RWPE1 (cell line): ENCODE data around the gene ADGRB2.

Experiments used
- CTCF ChIA-PET: fragments of 350-600 bp; sonication (Branson Sonifier 250); formaldehyde crosslinking; extraction: SDS; loops from one replicate; lab custom pipeline; 2021; lab: Yijun Ruan, JAX
- POLR2A ChIA-PET: fragments of 400-600 bp; formaldehyde crosslinking; extraction: SDS; loops from one replicate; lab custom pipeline; 2020; ENCODE audit warnings: antibody characterized with exemption; ENCODE audit not compliant: low non-redundant PET; lab: Yijun Ruan, JAX
- DNase-seq: peaks from one replicate; pipeline ENCODE4 v3.0.0; 2012; ENCODE audit warnings: low spot score
- H3K27ac ChIP-seq: fragments of 450-650 bp; 2 replicates; pipeline ENCODE4 v1.5.1; 2017
- CTCF ChIP-seq: fragments of 450-650 bp; conservative IDR thresholded peaks from 2 replicates; pipeline ENCODE4 v1.5.1; 2017; ENCODE audit warnings: low read depth, mild to moderate bottlenecking

ADGRB2 gene

GRCh38 chr1:31791131-31791858 lies 27.2 kb upstream of the ADGRB2 start:
- CTCF ChIA-PET = interaction anchor here (0.5 to 0.8 kb wide), 3 partner anchors 80 to 243 kb away, joined by 3 to 4 read pairs (median 3); no protein-coding TSS in a partner anchor

GRCh38 chr1:31790641-31791091 lies 26.5 kb upstream of the ADGRB2 start:
- TF ChIP-seq CTCF = no peak
- H3K27ac ChIP-seq = no peak overlapping the region
- ChIA-PET CTCF (interaction anchor here (0.5 to 0.8 kb wide), 3 partner anchors 14 to 201 kb away, joined by 3 to 4 read pairs (median 4); no protein-coding TSS in a partner anchor), POLR2A (no interaction called here)
- DNase-seq = no peak

More at GRCh38 chr1:31791131-31791858, 27.2 kb upstream of the ADGRB2 start:
- no peak for TF ChIP-seq CTCF
- POLR2A ChIA-PET = no interaction called here
- no peak for DNase-seq
- H3K27ac ChIP-seq = no peak overlapping the region

GRCh38 chr1:31790140-31790539 lies 26.0 kb upstream of the ADGRB2 start:
- no peak for TF ChIP-seq CTCF
- no peak overlapping the region for H3K27ac ChIP-seq
- ChIA-PET POLR2A (no interaction called here), CTCF (interaction anchor here (0.5 to 2.3 kb wide), 3 partner anchors 14 to 178 kb away, joined by 3 to 18 read pairs (median 4); partner anchors contain the start of gene ADGRB2)
- DNase-seq = no peak

GRCh38 chr1:31789259-31790065 lies 25.3 kb upstream of the ADGRB2 start:
- peak overlapping the region; percentile 85 for H3K27ac ChIP-seq
- DNase-seq = peak; percentile 94
- ChIA-PET CTCF (interaction anchor here (0.5 to 2.4 kb wide), 21 partner anchors 9 to 796 kb away, joined by 3 to 24 read pairs (median 4); partner anchors contain the start of gene ADGRB2), POLR2A (interaction anchor here (0.6 to 0.8 kb wide), 5 partner anchors 27 to 397 kb away, joined by 3 to 6 read pairs (median 3); no protein-coding TSS in a partner anchor)
- peak; percentile 94 for TF ChIP-seq CTCF

- no peak for TF ChIP-seq CTCF
- CTCF ChIA-PET = interaction anchor here (0.6 to 2.4 kb wide), 17 partner anchors 9 to 797 kb away, joined by 3 to 24 read pairs (median 5); partner anchors contain the start of gene ADGRB2
- POLR2A ChIA-PET = interaction anchor here (0.6 to 0.8 kb wide), 4 partner anchors 26 to 397 kb away, joined by 3 to 4 read pairs (median 3); no protein-coding TSS in a partner anchor
Measured at GRCh38 chr1:31788825-31789256, 24.7 kb upstream of the ADGRB2 start.

More at GRCh38 chr1:31788825-31789256, 24.7 kb upstream of the ADGRB2 start:
- H3K27ac ChIP-seq = peak overlapping the region; percentile 85
- DNase-seq = peak; percentile 51
